OCI-LY7 (cell line): ENCODE data around the gene HIPK3. TPM values are rescaled to one million over a fixed set of nuclear protein-coding genes. Genes with fewer than 3 reads are reported as not detected.
"Not testable (repeated sequence)": the region's sequence is repeated elsewhere in the genome, so short reads cannot be mapped to it uniquely, and the experiment has no call there.

Source experiments
- BruUV-seq: library from RNA; stranded (reverse); fragments of 400-500 nt; replicated peaks from 2 replicates; lab custom pipeline; 2021; lab: Mats Ljungman, UMichigan
- CTCF ChIA-PET: fragments of 300-600 bp; sonication (Branson Sonifier 250); formaldehyde crosslinking; loops from one replicate; lab custom pipeline; 2022; ENCODE audit warnings: antibody characterized with exemption; ENCODE audit not compliant: unreplicated experiment; lab: Charles Lee
- POLR2A ChIA-PET: fragments of 300-600 bp; sonication (Branson Sonifier 250); formaldehyde crosslinking; loops from one replicate; lab custom pipeline; 2022; ENCODE audit warnings: antibody characterized with exemption; lab: Charles Lee
- DNase-seq: peaks from one replicate; pipeline ENCODE4 v3.0.0-alpha.2; 2015; ENCODE audit warnings: low spot score
- H2AFZ ChIP-seq: fragments of 200-600 bp; sonication (generic), shearing (Covaris generic); 2 replicates; pipeline ENCODE4 v1.6.1; 2014; ENCODE audit warnings: mild to moderate bottlenecking, antibody characterized with exemption, low read length, moderate library complexity
- H3K27ac ChIP-seq: fragments of 200-600 bp; sonication (generic); 2 replicates; pipeline ENCODE4 v1.5.1; 2014; ENCODE audit warnings: mixed run types, low read depth, mild to moderate bottlenecking, moderate library complexity, low read length, inconsistent platforms; ENCODE audit not compliant: poor library complexity, severe bottlenecking
- H3K36me3 ChIP-seq: fragments of 200-600 bp; sonication (generic); 2 replicates; pipeline ENCODE4 v1.6.1; 2014; ENCODE audit warnings: mild to moderate bottlenecking, antibody characterized with exemption, low read length, moderate library complexity, mixed read lengths; ENCODE audit not compliant: insufficient read depth
- H3K4me1 ChIP-seq: fragments of 200-600 bp; sonication (generic); 2 replicates; pipeline ENCODE4 v1.5.1; 2014; ENCODE audit warnings: mild to moderate bottlenecking, low read length; ENCODE audit not compliant: insufficient read depth, poor library complexity, severe bottlenecking
- H3K4me2 ChIP-seq: fragments of 200-600 bp; sonication (generic); 2 replicates; pipeline ENCODE4 v1.6.1; 2014; ENCODE audit warnings: mild to moderate bottlenecking, low read length
- H3K4me3 ChIP-seq: fragments of 200-600 bp; sonication (generic); 2 replicates; pipeline ENCODE4 v1.5.1; 2014; ENCODE audit warnings: mild to moderate bottlenecking, low read depth, low read length; ENCODE audit not compliant: poor library complexity, severe bottlenecking
- H3K79me2 ChIP-seq: fragments of 200-600 bp; sonication (generic); 2 replicates; pipeline ENCODE4 v1.6.1; 2016; ENCODE audit warnings: low read depth, mild to moderate bottlenecking, low read length, moderate library complexity, mixed read lengths; ENCODE audit not compliant: insufficient read depth
- H3K9me2 ChIP-seq: fragments of 200-600 bp; sonication (generic); 2 replicates; pipeline ENCODE4 v1.6.1; 2016; ENCODE audit warnings: mild to moderate bottlenecking, low read length, mixed read lengths; ENCODE audit not compliant: insufficient read depth
- H3K9me3 ChIP-seq: fragments of 200-600 bp; sonication (generic); 2 replicates; pipeline ENCODE4 v1.6.1; 2014; ENCODE audit warnings: mild to moderate bottlenecking, mixed run types, low read length, mixed read lengths
- H4K20me1 ChIP-seq: fragments of 200-600 bp; sonication (generic); 2 replicates; pipeline ENCODE4 v1.6.1; 2014; ENCODE audit warnings: mild to moderate bottlenecking, antibody characterized with exemption, low read length, moderate library complexity, mixed read lengths; ENCODE audit not compliant: insufficient read depth
- CTCF ChIP-seq: fragments of 200-600 bp; sonication (generic); conservative IDR thresholded peaks from 2 replicates; pipeline ENCODE4 v1.5.1; 2014; ENCODE audit warnings: mild to moderate bottlenecking, antibody characterized with exemption, low read length, moderate library complexity, mixed read lengths
- EZH2phosphoT487 ChIP-seq: fragments of 200-600 bp; sonication (generic); IDR thresholded peaks from 2 replicates; pipeline ENCODE4 v1.6.1; 2018; ENCODE audit warnings: low read depth, borderline replicate concordance, mild to moderate bottlenecking, mixed run types, antibody characterized with exemption, low read length, moderate library complexity, mixed read lengths
- intact Hi-C: fragments of 100-400 bp; cut with micrococcal nuclease; formaldehyde crosslinking; loops from one replicate; pipeline ENCODE4 v1.10.0; 2022; ENCODE audit not compliant: unreplicated experiment
- total RNA-seq, 2 experiments: library from RNA; depleted of rRNA in 1 of 2; stranded (reverse); fragments of >200 nt in 1 of 2; shearing (Covaris generic) in 1 of 2; gene quantifications; 2 replicates each; pipeline ENCODE4 v1.2.3, GENCODE V29; 2014 to 2022

HIPK3 gene
- total RNA-seq, 2 experiments from 2014 or later = 19.0 to 28.4 TPM

GRCh38 chr11:33362051-33362910 is 105.1 kb downstream of the HIPK3 start:
- no TSS peak for BruUV-seq
- H3K4me2 ChIP-seq = peak overlapping the region; percentile 23
- intact Hi-C loops = loop anchor here (1.0 to 2.0 kb wide), 2 partner anchors 326 to 381 kb away; no protein-coding TSS in a partner anchor
- no peak overlapping the region for H3K27ac ChIP-seq
- H3K36me3 ChIP-seq = no peaks in the 10 kb centered on the region
- H3K9me2 ChIP-seq = no peaks in the 10 kb centered on the region
- ChIA-PET POLR2A (interaction anchor here (0.6 to 0.9 kb wide), 2 partner anchors 108 to 327 kb away, joined by 3 to 4 read pairs; no protein-coding TSS in a partner anchor), CTCF (no interaction called here)
- TF ChIP-seq EZH2phosphoT487 (no peak), CTCF (peak; percentile 95)
- H3K4me3 ChIP-seq = no peak overlapping the region
- H3K4me1 ChIP-seq = peaks cover 34% of the 10 kb centered on the region
- peak overlapping the region; percentile 41; the same call in 1 of the 2 replicates for H2AFZ ChIP-seq
- H3K9me3 ChIP-seq = no peaks in the 10 kb centered on the region
- DNase-seq = peak; percentile 74
- H4K20me1 ChIP-seq = no peaks in the 10 kb centered on the region
- H3K79me2 ChIP-seq = no peaks in the 10 kb centered on the region

GRCh38 chr11:33366918-33367317 is 109.7 kb downstream of the HIPK3 start:
- no peak overlapping the region for H3K27ac ChIP-seq
- no peaks in the 10 kb centered on the region for H3K36me3 ChIP-seq
- H2AFZ ChIP-seq = peak overlapping the region; percentile 26; the same call in 1 of the 2 replicates
- POLR2A ChIA-PET = interaction anchor here (0.5 to 2.2 kb wide), 10 partner anchors 9 to 370 kb away, joined by 3 to 7 read pairs (median 4); partner anchors contain the start of genes C11orf91, CD59 and KIAA1549L
- CTCF ChIA-PET = no interaction called here
- no peaks in the 10 kb centered on the region for H4K20me1 ChIP-seq
- no peak for DNase-seq
- no peaks in the 10 kb centered on the region for H3K9me2 ChIP-seq
- H3K4me2 ChIP-seq = peak overlapping the region; percentile 19; the same call in 1 of the 2 replicates
- TF ChIP-seq EZH2phosphoT487 (no peak), CTCF (no peak)
- intact Hi-C loops = no loop called here
- peaks cover 30% of the 10 kb centered on the region for H3K4me1 ChIP-seq
- H3K79me2 ChIP-seq = no peaks in the 10 kb centered on the region
- no peak overlapping the region for H3K4me3 ChIP-seq
- no peaks in the 10 kb centered on the region for H3K9me3 ChIP-seq
- BruUV-seq = no TSS peak

- POLR2A ChIA-PET = interaction anchor here (0.6 to 1.5 kb wide), 3 partner anchors 23 to 374 kb away, joined by 3 to 4 read pairs (median 4); no protein-coding TSS in a partner anchor
- H3K27ac ChIP-seq, intact Hi-C loops, CTCF ChIA-PET, H3K4me3 ChIP-seq, DNase-seq, H3K36me3 ChIP-seq, H3K9me3 ChIP-seq, H4K20me1 ChIP-seq, H3K9me2 ChIP-seq, H3K4me2 ChIP-seq, H3K79me2 ChIP-seq, H2AFZ ChIP-seq, BruUV-seq: not testable (repeated sequence)
- peaks cover 23% of the 10 kb centered on the region for H3K4me1 ChIP-seq
These were observed 111.3 kb downstream of the HIPK3 start for GRCh38 chr11:33368475-33368874.
